ENCODE data around the gene WFDC1.

GRCh38 chr16:84315422-84315821 lies 20.7 kb downstream of the WFDC1 start:
- TF ChIP-seq CTCF (IDR thresholded peaks at IDR 0.05) (no peak), POLR2A (IDR thresholded peaks at IDR 0.05) (no peak)

All from sigmoid colon (tissue), 3 donors.